GM23248 (cell line): ENCODE results near the gene PYDC2. TPM values are rescaled to one million over a fixed set of nuclear protein-coding genes. Genes with fewer than 3 reads are reported as not detected.
"Not testable (repeated sequence)": the region's sequence is repeated elsewhere in the genome, so short reads cannot be mapped to it uniquely, and the experiment has no call there.

Experiments
- DNase-seq: peaks from one replicate; pipeline ENCODE4 v3.0.0-alpha.2; 2015
- H2AFZ ChIP-seq: fragments of 200-600 bp; sonication (generic); 2 replicates; pipeline ENCODE4 v1.6.1; 2016; ENCODE audit warnings: antibody characterized with exemption
- H3F3A ChIP-seq: fragments of 200-600 bp; sonication (generic); 2 replicates; pipeline ENCODE4 v1.6.1; 2016; ENCODE audit warnings: mild to moderate bottlenecking, antibody characterized with exemption, mixed run types; ENCODE audit not compliant: insufficient read depth
- H3K27ac ChIP-seq: fragments of 200-600 bp; sonication (generic); 2 replicates; pipeline ENCODE4 v1.5.1; 2016; ENCODE audit warnings: mild to moderate bottlenecking
- H3K27me3 ChIP-seq: fragments of 200-600 bp; sonication (generic); replicated peaks from 2 replicates; pipeline ENCODE4 v1.6.1; 2016; ENCODE audit warnings: mild to moderate bottlenecking; ENCODE audit not compliant: insufficient read depth
- H3K36me3 ChIP-seq: fragments of 200-600 bp; sonication (generic); 2 replicates; pipeline ENCODE4 v1.6.1; 2016; ENCODE audit warnings: low read depth, mild to moderate bottlenecking
- H3K4me1 ChIP-seq: fragments of 200-600 bp; sonication (generic); 2 replicates; pipeline ENCODE4 v1.6.1; 2016; ENCODE audit warnings: mild to moderate bottlenecking; ENCODE audit not compliant: insufficient read depth
- H3K4me2 ChIP-seq: fragments of 200-600 bp; sonication (generic); one replicate; pipeline ENCODE4 v1.6.1; 2016; ENCODE audit warnings: mild to moderate bottlenecking; ENCODE audit not compliant: unreplicated experiment
- H3K4me3 ChIP-seq: fragments of 200-600 bp; sonication (generic); 2 replicates; pipeline ENCODE4 v1.5.1; 2016; ENCODE audit warnings: mild to moderate bottlenecking
- H3K79me2 ChIP-seq: fragments of 200-600 bp; sonication (generic); 2 replicates; pipeline ENCODE4 v1.6.1; 2016; ENCODE audit warnings: mild to moderate bottlenecking; ENCODE audit not compliant: insufficient read depth
- H3K9ac ChIP-seq: fragments of 200-600 bp; sonication (generic); 2 replicates; pipeline ENCODE4 v1.6.1; 2016; ENCODE audit warnings: mild to moderate bottlenecking
- H3K9me2 ChIP-seq: fragments of 200-600 bp; sonication (generic); 2 replicates; pipeline ENCODE4 v1.6.1; 2016; ENCODE audit warnings: mixed run types, mild to moderate bottlenecking, moderate library complexity; ENCODE audit not compliant: insufficient read depth
- H3K9me3 ChIP-seq: fragments of 200-600 bp; sonication (generic); one replicate; pipeline ENCODE4 v1.6.1; 2017; ENCODE audit warnings: low read depth
- H4K20me1 ChIP-seq: fragments of 200-600 bp; sonication (generic); 2 replicates; pipeline ENCODE4 v1.6.0; 2016; ENCODE audit not compliant: insufficient read depth
- EZH2 ChIP-seq: fragments of 200-600 bp; sonication (generic); IDR thresholded peaks from 2 replicates; pipeline ENCODE4 v1.6.1; 2018; ENCODE audit warnings: antibody characterized with exemption, mild to moderate bottlenecking; ENCODE audit not compliant: insufficient read depth, poor library complexity, severe bottlenecking
- EZH2phosphoT487 ChIP-seq: fragments of 200-600 bp; sonication (generic); IDR thresholded peaks from 2 replicates; pipeline ENCODE4 v1.6.1; 2018; ENCODE audit warnings: antibody characterized with exemption, moderate library complexity, mild to moderate bottlenecking, low read depth; ENCODE audit not compliant: insufficient read depth
- WGBS, 2 experiments: methylation state at CpG; one replicate each; pipeline ENCODE4 v1.1.6; 2015 to 2017; ENCODE audit warnings: low lambda C conversion rate in 2 of 2, low coverage in 1 of 2; ENCODE audit errors: missing lambda C conversion rate in 2 of 2; 5-methylcytosine and 5-hydroxymethylcytosine counted together
- in situ Hi-C: fragments of 300-500 bp; cut with MboI; formaldehyde crosslinking; loops from 2 replicates; pipeline ENCODE4 v1.15.0; 2020
- polyA plus RNA-seq: library from polyadenylated mRNA; unstranded; fragments of >200 nt; fragmentation: Nextera tagmentation; extraction: Ambion mirVana; gene quantifications from 2 replicates; pipeline ENCODE4 v1.2.1, GENCODE V29; 2016
- total RNA-seq: library from RNA; depleted of rRNA; stranded (reverse); fragments of >200 nt; shearing (Covaris generic); gene quantifications from 2 replicates; pipeline ENCODE4 v1.2.3, GENCODE V29; 2014

PYDC2 gene
- total and polyA plus RNA-seq, 2 experiments from 2014 or later: not detected

DNA sequence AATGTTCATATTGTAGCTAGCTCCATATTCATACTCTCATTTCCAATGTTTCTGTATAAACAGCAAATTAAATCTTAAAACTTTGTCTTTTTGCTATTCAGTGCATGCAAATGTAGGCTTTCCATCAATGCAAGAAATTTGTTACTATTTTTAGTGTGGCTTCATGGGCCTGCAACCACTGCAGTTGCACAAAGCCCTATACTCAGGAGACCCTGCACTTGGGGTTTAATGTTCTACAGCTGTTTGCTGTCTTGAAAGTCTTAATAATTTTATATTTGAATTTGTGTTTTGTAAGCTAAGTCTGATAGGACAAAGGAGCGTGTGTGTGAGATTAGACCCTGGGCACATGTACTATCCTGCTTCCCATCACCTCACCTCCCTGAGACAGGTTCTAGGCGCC, 9.6 kb downstream of the PYDC2 start:
- 15% methylated on average over 2 of the region's 2 CpGs for WGBS, 2 experiments
- Histone ChIP-seq H2AFZ (no peak overlapping the region), H3F3A (no peaks in the 10 kb centered on the region), H3K27me3 (no peaks in the 10 kb centered on the region), H3K79me2 (no peaks in the 10 kb centered on the region), H3K9me3 (no peaks in the 10 kb centered on the region), H3K9me2 (no peaks in the 10 kb centered on the region), H3K27ac (no peak overlapping the region), H4K20me1 (no peaks in the 10 kb centered on the region), H3K9ac (no peak overlapping the region), H3K4me1 (no peaks in the 10 kb centered on the region), H3K4me3 (no peak overlapping the region), H3K4me2 (no peak overlapping the region), H3K36me3 (no peaks in the 10 kb centered on the region)
- no peak for DNase-seq
- no peak for TF ChIP-seq EZH2phosphoT487
- no peak for TF ChIP-seq EZH2
- in situ Hi-C loops: no loop called here

DNA sequence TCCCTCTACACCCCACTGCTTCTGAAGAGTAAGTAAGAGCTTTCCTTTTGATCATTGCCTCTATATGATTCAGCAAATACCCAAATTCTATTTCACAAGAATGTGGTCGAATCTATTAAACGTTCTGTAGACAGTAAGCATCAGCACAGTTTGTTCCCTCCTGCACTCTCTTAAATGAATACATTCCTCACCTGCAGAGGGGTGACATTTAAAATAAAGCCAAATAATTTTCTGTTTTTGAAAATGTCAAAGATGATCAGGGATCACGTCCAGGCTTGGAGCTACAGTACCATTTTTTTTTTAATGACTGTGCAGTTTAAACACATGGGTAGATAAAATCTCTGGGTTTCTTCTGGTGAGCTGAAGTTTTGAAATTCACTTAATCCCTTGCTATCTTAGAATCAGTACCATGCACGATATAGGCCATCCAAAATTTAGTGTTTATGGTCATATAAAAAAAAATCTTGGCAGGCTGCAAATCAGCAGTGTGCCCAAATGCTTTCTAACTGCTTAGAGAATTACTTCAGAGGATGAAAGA, 12.8 kb downstream of the PYDC2 start:
- Histone ChIP-seq H3K9ac (no peak overlapping the region), H3K4me3 (no peak overlapping the region)
- 3 to 10% methylated on average over 4 of the region's 4 CpGs for WGBS, 2 experiments

DNA sequence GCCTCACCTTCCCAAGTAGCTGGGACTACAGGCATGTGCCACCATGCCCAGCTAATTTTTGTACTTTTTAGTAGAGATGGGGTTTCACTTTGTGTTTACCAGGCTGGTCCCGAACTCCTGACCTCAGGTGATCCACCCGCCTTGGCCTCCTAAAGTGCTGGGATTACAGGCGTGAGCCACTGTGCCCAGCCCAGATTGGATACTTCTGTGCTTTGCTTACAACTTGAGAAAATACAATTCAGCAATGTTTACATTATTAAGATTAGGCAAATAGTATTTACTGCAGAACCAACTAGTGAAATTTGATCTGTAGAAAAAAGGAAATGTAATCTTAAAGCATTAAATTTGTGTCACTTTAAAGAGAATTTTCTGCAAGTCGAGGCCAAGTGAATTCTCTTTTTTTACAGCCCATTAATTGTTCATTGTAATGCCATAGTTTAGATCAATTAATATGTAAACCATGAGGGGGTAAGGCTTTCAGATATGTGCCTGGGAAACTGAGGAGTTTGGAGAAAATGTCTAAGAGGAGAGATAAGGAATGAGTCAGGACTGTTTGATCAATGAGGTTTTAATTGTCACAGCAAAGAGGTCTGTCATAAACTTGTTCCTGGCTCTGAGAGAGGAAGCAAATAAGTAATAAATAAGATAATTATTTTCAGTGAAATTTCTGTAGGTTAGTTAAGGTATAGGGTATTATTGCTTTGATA, 15.3 kb downstream of the PYDC2 start:
- Histone ChIP-seq H3K4me2 (no peak overlapping the region), H4K20me1 (no peaks in the 10 kb centered on the region)

More for the DNA sequence above, 12.8 kb downstream of the PYDC2 start:
- H3K27ac ChIP-seq: no peak overlapping the region
- H3K4me1 ChIP-seq: no peaks in the 10 kb centered on the region
- H3K36me3 ChIP-seq: no peaks in the 10 kb centered on the region
- no peak overlapping the region for H2AFZ ChIP-seq
- H4K20me1 ChIP-seq: no peaks in the 10 kb centered on the region
- in situ Hi-C loops: no loop called here
- no peaks in the 10 kb centered on the region for H3K79me2 ChIP-seq
- no peaks in the 10 kb centered on the region for H3K9me2 ChIP-seq
- no peak for TF ChIP-seq EZH2
- TF ChIP-seq EZH2phosphoT487: no peak
- H3K4me2 ChIP-seq: no peak overlapping the region
- H3K9me3 ChIP-seq: no peaks in the 10 kb centered on the region
- H3K27me3 ChIP-seq: no peaks in the 10 kb centered on the region
- H3F3A ChIP-seq: no peaks in the 10 kb centered on the region
- no peak for DNase-seq

DNA sequence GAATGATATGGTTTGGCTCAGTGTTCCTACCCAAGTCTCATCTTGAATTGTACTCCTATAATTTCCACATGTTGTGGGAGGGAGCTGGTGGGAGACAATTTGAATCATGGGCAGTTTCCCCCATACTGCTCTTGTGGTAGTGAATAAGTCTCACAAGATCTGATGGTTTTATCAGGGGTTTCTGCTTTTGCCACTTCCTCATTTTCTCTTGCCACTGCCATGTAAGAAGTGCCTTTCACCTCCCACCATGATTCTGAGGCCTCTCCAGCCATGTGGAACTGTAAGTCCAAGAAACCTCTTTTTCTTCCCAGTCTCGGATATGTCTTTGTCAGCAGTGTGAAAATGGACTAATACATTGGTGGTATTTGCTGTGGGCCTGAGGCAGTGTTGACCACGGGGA, 23.0 kb downstream of the PYDC2 start:
- WGBS, 2 experiments: 9 to 17% methylated on average over 2 of the region's 2 CpGs

More for the DNA sequence above, 15.3 kb downstream of the PYDC2 start:
- no peak overlapping the region for H2AFZ ChIP-seq
- no peaks in the 10 kb centered on the region for H3K9me2 ChIP-seq
- H3F3A ChIP-seq: no peaks in the 10 kb centered on the region
- H3K27ac ChIP-seq: no peak overlapping the region
- in situ Hi-C loops: no loop called here
- no peak for TF ChIP-seq EZH2phosphoT487
- TF ChIP-seq EZH2: no peak
- H3K79me2 ChIP-seq: no peaks in the 10 kb centered on the region
- H3K4me3 ChIP-seq: no peak overlapping the region
- no peaks in the 10 kb centered on the region for H3K4me1 ChIP-seq
- no peaks in the 10 kb centered on the region for H3K9me3 ChIP-seq
- WGBS, 2 experiments: 30 to 34% methylated on average over 4 of the region's 4 CpGs
- no peak overlapping the region for H3K9ac ChIP-seq
- DNase-seq: no peak
- no peaks in the 10 kb centered on the region for H3K36me3 ChIP-seq
- no peaks in the 10 kb centered on the region for H3K27me3 ChIP-seq

DNA sequence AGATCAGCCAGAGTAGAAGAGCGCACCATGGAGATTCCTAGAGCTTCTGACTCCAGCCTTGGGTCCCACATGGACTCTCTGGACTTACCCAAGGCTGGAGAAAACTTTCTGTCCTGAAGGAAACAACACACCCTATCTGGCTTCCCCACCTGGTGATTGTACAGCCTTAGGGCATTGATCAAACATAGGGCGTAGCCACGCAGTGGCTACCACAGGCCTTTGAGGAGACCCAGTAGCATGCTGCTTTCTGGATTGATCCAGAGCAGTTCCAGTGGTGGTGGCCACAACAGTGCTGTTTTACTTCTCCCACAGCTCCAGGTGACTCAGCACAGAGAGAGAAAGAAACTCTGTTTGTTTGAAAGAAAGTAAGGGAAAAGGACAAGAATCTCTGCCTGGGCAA, 23.5 kb downstream of the PYDC2 start:
- Histone ChIP-seq H3K9me2 (no peaks in the 10 kb centered on the region), H3K36me3 (no peaks in the 10 kb centered on the region), H3K27ac (no peak overlapping the region), H3K9ac (no peak overlapping the region), H3K9me3 (no peaks in the 10 kb centered on the region), H3K4me1 (no peaks in the 10 kb centered on the region), H3K79me2 (no peaks in the 10 kb centered on the region), H4K20me1 (no peaks in the 10 kb centered on the region), H3K27me3 (no peaks in the 10 kb centered on the region), H3F3A (no peaks in the 10 kb centered on the region), H3K4me3 (no peak overlapping the region), H2AFZ (no peak overlapping the region), H3K4me2 (no peak overlapping the region)
- no peak for TF ChIP-seq EZH2phosphoT487
- no peak for TF ChIP-seq EZH2
- WGBS, 2 experiments: 29 to 41% methylated on average over 3 of the region's 3 CpGs
- no peak for DNase-seq
- in situ Hi-C loops: no loop called here

More for the DNA sequence above, 23.0 kb downstream of the PYDC2 start:
- in situ Hi-C loops, H3K4me3 ChIP-seq, H3K27ac ChIP-seq, H3K9me3 ChIP-seq, H3K4me1 ChIP-seq, H4K20me1 ChIP-seq, H3K4me2 ChIP-seq, H3K9me2 ChIP-seq, H2AFZ ChIP-seq, H3K27me3 ChIP-seq, DNase-seq, H3F3A ChIP-seq, H3K36me3 ChIP-seq, H3K79me2 ChIP-seq, H3K9ac ChIP-seq: not testable (repeated sequence)
